Dermis blood vessel endothelial cell (primary cell): Measurements from ENCODE around the gene PCSK6. TPM values are rescaled to one million over a fixed set of nuclear protein-coding genes. Genes with fewer than 3 reads are reported as not detected.
"Not testable (repeated sequence)": the region's sequence is repeated elsewhere in the genome, so short reads cannot be mapped to it uniquely, and the experiment has no call there.

Experiments
- DNase-seq: peaks from one replicate; pipeline ENCODE4 v3.0.0; 2010
- total RNA-seq: library from RNA; depleted of rRNA; stranded (reverse); fragments of >200 nt; gene quantifications from 2 replicates; pipeline ENCODE4 v1.2.3, GENCODE V29; 2014

Gene PCSK6
- total RNA-seq, 1 donor from 2014 or later, result 24.8 TPM

GRCh38 chr15:101353240-101353639 lies 136.3 kb downstream of the PCSK6 start:
- DNase-seq, result no peak

DNA sequence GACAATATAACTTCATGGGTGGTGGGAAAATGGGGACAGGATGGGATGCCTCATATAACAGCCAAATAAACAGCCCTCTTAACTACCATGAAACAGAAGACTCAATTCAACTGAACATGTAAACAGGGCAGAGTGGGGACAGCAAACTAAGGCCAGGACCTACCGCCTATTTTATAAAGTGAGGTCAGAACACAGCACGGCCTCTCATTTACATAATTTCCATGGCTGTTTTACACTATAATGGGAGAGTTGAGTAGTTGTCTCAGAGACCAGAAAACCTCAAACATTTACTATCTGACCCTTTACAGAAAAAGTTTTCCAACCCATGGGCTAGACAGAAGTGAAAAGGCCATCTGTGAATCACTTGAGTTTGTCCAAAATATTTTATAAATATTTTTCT lies 137.8 kb downstream of the PCSK6 start:
- DNase-seq, result no peak

DNA sequence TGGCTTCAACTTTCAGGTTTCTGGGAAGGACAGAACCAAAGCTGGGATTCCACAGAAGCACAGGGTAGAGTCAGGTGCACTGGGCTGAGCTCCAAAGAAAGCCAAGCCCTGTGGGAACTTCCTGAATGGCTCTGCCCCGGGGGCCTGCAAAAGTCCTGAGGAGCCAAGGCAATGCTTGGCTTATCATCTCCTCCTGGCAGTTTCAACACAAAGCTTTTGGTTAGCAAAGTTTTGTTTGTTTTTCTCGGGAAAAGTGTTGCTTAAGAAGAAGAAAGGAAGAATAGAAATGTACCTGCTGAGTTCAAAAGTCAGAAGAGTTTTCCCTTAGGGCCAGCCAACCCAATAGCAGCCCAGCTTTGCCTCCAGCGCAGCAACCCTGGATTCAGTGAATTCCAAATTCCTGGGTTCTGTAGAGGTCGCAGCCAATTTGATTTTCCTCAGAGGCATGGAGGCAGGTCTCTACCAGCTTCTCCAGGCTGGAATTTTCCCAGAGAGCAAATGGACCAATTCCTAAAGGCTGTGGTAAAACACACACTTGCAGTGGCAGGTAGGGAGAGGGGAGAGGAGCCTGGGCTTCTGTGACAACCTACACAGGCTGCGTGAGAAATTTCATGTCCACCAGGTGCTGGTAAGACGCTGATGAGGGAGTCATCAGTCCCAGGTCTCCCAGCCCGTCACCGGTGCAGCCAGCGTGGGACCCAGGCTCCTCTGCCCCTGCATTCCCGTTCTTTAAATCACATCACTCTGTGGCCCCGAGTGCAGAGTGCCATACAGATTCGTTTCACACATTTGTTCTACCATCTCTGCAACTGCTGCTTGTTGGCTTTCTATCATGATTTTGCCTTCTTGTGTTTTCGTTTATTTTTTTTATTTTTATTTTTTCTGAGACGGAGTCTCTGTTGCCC lies 140.2 kb downstream of the PCSK6 start:
- no peak for DNase-seq

DNA sequence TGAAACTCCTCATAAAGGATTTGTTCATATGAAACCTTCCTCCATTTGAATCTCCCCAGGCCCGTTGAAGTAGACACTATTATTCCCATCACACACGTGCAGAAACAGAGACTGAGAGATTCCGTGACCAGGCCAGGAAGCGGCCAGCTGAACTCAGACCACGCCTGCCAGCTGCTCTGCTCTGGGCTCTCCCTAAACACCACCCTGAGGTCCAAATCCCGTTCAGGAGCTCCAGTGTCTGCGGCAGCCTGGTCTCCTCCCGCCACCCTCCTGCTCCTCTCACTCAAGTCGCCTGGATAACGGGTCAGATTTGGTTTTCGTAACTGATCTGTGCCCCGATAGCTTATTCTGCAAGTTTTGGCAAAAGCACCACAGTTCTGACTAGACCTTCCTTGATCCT lies 140.9 kb downstream of the PCSK6 start:
- DNase-seq, result no peak

DNA sequence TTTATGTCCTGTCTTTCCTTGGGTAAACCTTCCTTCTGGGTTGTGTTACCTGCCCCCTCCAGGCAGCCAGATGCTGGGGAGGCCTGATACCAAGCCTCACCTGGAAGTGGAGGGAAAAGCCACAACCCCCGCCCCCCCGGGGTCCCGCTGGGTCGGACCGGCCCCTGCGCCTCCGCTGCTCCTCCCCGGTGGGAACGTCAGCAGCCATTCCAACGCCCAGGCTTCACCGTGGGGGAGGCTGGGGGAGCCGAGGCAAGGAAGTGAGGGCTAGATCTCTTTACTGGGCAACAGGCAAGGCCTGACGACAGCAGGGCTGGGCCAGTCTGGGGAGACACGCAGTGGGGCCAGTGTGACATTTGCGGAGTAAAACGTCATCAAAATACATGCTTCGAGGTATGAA lies 141.5 kb downstream of the PCSK6 start:
- DNase-seq, result no peak

DNA sequence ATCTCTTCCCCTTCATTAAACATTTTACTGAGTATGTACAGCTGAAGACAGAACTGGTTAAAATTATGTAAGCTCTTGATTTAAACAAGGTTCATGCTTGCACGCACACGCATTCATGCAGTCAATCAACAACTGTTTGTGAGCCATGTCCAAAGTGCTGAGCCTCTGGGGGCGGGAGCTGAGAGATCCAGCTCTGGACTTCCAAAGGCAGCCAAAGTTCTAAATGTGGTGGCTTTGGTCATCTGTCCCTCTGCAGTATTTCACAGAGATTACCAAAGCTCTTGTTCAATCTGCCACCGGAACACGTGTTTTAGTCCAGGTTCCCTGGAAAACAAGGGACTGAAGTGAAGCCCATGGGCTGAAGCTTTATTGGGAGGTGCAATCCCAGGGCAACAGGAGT lies 142.1 kb downstream of the PCSK6 start:
- DNase-seq, result no peak

- no peak for DNase-seq
Observed at GRCh38 chr15:101346928-101347327, 142.6 kb downstream of the PCSK6 start.

DNA sequence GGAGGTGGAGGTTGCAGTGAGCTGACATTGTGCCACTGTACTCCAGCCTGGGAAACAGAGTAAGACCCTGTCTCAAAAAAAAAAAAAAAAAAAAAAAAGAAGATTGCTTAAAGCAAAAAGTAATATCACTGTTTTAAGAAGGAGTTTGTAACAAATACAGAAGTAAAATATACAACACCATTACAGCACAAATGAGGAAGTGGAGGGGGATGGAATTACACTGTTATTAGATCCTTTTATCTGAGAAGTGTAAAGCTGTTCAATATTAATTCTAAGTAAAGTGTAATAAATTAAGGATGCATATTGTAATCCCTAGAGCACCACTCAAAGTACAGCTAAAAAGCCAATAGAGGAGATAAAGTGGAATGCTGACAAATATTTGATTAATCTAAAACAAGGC lies 147.5 kb downstream of the PCSK6 start:
- DNase-seq, result no peak

DNA sequence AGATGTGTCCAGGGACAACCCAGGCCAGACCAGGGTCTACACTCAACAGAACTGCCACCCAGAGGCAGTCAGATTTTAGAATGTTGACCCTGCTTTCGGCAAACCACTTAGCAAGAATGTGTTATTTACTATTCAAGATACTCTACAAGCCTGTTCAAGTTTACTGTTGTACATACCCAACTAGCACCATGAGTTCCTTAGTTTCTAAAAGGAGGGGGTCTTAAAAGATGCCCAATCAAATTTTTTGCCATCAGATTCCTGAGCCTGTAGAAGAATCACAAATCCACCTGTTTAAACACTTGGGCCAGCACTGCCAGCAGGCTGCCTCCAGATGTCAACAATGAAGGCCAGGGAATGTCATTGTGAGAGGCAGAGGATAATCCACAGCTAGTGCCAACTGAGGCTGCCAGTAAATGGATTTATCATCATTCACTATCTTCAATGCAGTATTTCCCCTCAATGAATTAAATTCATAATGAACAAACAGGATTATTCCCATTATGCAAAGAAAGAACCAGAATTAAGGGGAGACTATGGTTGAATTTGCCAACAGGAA lies 150.9 kb downstream of the PCSK6 start:
- DNase-seq, result no peak

DNA sequence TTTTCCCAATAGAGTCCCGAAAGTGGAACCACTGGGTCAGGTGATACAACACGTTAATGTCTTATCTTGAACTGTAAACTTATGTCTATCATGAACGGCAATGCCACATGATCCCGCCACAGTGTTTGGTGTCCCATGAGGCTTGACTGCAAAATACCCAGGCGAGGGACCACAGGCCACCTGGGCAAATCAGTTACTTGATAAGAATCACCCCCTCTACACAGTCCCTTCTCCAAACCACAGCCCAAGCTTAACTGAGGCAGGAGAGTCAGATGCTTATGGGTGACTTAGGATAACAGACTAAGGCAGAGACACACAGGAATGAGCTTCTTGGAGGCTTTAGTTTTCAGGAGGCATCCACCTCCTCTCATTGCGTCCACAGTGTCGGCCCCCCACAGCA lies 151.5 kb downstream of the PCSK6 start:
- DNase-seq, result no peak

GRCh38 chr15:101333907-101334789 lies 155.4 kb downstream of the PCSK6 start:
- DNase-seq, result not testable (repeated sequence)

- no peak for DNase-seq
Observed at GRCh38 chr15:101332061-101332467, 157.4 kb downstream of the PCSK6 start.

DNA sequence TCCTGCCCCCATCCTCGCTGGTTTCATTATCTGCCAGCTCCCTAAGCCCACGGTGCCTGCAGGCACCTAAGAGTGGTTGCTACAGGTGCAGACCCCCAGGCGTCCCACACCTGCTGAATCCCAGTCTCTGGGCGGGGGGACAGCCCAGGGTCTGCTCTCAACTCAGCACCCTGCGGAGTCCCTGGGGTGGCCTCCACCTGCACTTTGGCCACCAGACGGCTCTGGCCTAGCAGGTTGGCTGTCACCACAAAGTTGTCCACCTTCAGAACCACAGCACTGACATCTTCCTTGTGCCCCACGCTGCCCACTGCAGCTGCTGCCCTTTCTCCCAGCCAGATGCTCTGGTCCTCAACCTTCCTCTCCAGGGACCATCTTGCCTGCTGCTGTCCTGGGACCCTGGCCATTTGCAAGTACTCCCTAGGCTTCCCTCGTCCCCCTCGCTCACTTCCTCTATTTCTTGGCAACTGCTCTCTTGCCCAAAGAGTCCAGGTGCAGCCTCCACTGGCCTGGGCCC lies 159.6 kb downstream of the PCSK6 start:
- no peak for DNase-seq

DNA sequence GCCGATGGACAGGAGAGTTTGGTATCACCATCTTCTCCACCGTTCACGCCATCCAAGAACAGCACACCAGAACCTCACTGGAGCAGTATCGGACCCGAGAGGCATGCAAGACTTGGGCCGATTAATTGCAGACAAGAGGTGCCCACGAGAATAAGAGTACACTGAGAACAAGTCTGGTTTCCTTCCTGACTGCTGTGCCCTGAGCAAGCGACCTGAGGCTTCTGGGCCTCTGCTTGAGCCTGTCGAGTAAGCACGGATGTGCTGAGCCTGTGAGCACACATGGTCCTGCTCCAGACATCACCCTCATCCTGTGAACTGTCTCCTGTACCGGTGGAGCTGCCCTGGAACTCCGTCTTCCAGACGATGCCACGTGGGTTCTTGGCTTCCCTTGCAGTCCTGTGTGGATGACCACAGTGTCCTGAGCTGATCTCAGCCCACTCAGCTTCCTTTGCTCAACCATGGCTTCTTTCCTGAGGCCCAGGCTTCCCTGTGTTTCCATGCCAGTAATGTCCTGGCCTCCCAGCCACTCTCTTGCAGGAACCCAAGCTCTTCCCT lies 160.1 kb downstream of the PCSK6 start:
- DNase-seq, result no peak

DNA sequence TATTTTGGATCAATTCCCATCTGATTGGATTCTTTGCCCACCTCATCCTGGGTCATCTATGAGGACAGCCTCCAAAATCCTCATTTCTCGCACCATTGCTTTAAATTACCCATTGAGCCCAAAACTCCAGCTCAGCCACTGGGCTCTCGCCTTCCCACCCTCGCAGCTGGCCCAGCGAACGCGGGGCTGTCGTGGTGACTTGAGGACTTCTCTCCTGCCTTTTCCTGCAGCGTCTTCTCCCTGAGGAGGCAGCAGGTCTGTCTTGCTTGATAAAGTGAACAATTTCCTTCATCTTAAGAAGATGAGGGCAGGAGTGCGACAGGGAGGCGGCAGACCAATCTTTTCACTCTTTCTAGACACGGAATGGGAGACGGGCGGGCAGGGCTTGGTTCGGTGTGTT lies 161.5 kb downstream of the PCSK6 start:
- no peak for DNase-seq

DNA sequence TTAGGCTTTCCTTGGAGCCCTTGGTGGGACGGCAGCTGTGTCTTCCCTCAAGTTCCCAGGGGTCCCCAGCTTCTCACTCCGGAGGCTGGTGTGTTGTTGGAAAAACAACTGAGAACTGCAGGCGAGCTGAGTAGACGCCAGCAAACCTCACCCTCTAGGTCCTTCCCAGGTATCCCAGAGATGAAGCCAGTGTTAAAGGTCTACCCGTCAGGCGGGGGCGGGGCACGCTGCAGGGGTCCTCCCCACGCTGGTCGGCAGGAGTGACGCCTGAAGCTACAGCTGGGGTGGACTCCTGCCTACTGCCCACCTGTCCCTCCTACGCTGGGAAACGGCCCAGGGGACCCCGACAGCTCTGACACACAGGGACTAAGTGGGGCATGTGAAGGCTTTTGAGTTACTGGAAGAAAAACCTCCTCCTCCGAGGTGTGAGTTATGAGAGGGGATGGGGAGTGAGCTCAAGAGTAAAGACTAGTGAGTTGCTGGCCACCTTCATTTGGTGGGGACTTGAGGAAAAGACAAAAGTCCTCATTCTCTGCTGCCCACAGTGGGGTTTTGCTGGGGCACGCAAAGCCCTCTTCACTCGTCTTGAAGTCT lies 162.3 kb downstream of the PCSK6 start:
- no peak for DNase-seq

DNA sequence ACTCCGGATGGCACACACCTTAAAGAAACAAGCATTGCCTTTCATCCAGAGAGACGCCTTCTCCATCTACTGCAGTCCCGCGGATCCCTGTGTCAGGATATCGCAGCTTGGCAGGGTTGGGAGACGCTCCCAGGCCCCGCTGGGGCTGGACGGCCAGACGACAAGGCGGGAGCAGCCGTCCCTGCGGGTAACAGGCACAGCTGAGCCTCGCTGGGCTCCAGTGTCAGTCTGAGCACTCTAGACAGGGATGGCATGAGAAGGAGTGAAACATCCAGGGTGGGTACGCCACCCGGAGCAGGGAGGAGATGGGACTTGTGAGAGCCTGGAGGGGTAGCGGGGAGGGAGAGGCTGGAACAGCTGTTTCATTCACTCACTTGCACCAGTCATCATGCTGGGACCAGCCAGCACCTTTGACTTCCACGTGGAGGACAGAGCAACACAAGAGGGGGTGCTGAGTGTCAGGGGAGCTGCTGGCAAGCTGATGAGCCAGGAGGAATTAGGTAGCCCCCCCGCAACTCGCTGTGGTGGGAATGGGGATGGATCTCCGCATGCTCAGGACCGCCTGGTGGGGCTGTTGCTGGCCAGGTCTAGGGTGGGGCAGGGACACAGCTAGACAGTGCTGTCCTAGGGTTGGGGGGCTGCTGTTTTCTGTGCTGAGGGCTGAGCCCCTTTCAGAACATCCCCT lies 162.9 kb downstream of the PCSK6 start:
- DNase-seq, result no peak

DNA sequence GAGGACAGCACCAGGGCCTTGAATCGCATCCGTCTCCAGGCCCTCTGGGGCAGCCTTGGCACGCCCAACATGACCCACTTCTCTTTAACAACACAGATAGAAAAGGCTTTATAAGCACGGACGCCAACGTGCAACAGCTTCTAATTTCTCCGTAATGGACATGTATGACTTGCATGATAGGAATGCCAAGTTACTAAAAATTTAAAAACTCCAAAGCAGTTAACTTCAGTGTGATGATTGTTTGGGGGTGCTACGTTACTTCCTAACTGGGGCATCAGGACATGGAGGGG lies 163.5 kb downstream of the PCSK6 start:
- no peak for DNase-seq

GRCh38 chr15:101325263-101326025 lies 164.1 kb downstream of the PCSK6 start:
- no peak for DNase-seq

GRCh38 chr15:101324524-101325177 lies 164.9 kb downstream of the PCSK6 start:
- no peak for DNase-seq
